GM18873 (cell line): ENCODE data around the gene DYSF.

Experiments
- ATAC-seq: cut with Tn5 transposase; IDR thresholded peaks from one replicate; pipeline ENCODE4 v1.9.1; 2021; ENCODE audit warnings: mild to moderate bottlenecking, moderate library complexity, moderate number of reproducible peaks; ENCODE audit not compliant: unreplicated experiment, low FRiP score

Gene DYSF

DNA sequence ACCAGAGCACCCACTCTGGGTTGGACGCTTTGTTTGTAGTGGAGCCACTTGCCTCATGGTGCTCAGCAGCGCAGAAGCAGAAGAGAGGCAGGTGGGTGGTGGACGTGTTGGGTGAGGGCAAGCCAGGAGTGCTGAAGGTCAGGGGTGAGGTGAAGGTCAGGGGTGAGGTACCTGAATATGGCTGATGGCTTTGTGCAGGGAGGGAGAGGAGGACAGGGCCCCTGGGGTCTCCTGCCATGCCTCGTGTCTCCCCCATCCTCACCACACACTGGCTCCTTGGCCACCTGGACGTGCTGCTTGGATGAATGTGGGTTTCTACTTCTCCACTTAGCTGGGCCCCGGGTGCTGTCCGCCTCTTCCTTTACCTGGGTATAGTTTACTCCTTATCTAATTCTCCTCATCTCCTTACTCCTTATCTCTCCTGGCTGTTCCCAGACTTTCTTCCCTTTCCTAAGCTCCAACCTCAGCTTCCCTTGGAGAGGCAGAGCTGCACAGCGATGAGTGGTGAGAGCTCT, 68.1 kb downstream of the DYSF start:
- no peak for ATAC-seq

DNA sequence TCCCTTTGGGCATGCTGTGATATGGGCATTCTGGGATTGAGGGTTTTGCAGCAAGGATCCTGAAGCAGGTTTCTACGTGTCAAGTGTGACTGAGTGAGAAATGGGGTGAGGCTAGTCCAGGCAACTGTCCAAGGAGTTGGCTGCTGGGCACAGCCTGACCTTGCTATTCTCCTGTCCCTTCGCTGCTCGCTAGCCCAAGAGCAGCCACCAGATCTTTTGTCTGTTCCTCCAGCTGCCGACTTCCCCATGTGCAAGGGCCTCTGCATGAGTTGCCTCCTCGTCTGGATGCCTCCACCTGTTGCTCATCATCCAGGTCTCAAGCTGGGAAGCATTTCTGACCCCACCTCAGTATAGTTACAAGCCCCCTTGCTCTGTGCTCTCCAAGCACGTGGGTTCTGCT, 71.1 kb downstream of the DYSF start:
- no peak for ATAC-seq

DNA sequence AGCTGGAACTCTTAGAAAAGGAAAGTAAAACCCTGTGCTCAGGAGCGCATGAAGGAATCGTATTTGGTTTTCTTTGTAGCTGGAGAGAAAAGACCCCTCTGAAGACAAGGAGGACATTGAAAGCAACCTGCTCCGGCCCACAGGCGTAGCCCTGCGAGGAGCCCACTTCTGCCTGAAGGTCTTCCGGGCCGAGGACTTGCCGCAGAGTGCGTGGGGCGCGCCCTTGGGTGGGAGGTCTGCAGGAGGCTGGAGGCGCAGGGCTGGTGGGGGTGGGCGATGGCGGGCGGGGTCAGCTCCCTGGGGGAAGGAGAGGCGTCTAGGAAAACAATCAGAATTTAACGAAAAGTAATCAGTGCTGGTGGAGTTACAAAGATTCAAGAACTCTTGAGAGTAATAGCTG, 72.8 kb downstream of the DYSF start:
- ATAC-seq: no peak

DNA sequence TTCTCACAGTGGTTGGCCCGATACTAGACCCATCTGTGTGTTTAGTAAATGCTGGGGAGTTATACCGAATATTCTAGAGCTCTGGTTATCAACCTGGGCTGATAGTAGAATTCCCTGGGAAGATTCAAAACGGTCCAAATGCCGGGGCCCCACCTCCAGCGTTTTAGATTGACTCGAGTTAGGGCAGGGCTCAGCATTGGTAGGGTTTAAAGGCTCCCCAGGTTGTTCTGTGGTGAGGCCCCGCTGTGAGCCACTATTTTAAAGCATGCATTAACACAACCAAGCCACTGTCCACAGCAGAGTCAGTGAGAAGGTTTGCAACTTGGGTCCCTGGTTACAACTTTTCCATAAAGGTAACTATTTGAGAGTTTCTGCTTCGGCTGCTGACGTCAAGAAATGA, 73.6 kb downstream of the DYSF start:
- ATAC-seq: no peak

DNA sequence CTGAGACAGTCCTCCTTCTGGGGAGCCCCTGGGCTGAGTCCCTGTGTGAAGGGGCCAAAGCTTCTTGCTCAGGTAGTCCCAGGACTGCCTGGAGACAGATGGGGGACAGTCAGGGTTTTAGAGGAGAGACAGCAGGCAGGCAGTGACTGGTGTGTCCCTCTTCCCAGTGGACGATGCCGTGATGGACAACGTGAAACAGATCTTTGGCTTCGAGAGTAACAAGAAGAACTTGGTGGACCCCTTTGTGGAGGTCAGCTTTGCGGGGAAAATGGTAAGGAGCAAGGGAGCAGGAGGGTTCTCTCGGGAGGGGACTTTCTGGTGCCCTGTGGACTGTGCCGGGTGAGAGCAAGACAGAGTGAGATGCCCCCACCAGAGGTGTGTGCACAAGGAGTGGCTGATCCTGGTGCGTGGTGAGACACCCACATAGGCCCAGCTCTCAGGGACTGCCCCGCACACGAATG, 74.8 kb downstream of the DYSF start:
- ATAC-seq: no peak

DNA sequence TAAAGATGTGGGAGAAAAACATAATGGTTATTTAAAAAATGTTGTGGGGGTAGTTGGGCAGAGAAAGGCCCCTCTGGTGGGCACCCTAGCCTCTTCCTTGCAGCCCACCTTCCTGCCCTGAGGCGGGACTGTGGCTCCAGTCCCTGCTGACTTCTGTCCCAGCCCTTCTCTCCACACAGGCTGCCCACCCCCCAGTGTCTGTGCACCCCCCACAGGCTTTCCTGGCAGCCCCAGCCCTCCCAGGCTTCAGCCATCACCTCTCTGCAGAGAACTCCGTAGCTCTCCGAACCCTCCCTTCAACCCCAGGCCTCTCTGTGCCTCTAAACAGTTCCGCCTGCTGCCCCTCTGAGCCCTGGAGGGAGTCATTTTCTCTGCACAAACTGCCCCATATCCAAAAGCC, 75.4 kb downstream of the DYSF start:
- no peak for ATAC-seq

DNA sequence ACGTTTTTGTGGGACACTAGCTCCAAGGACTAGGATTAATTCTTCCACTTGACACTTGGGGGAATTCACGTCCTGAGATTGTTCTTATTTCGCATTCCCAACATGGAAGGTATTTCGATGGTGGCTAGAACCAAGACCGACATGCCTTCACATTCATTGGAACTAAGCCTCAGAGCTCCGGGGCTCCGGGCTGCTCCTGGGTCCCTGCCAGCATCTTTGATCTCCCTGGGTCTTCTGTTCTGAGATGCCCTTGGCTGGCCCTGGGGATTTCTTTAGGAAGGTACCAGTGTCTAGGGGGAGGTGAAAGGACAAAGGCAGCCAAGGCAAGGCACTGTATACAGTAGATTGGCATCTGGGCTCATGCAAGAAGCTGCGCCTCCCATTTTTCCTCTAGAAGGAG, 76.8 kb downstream of the DYSF start:
- no peak for ATAC-seq

DNA sequence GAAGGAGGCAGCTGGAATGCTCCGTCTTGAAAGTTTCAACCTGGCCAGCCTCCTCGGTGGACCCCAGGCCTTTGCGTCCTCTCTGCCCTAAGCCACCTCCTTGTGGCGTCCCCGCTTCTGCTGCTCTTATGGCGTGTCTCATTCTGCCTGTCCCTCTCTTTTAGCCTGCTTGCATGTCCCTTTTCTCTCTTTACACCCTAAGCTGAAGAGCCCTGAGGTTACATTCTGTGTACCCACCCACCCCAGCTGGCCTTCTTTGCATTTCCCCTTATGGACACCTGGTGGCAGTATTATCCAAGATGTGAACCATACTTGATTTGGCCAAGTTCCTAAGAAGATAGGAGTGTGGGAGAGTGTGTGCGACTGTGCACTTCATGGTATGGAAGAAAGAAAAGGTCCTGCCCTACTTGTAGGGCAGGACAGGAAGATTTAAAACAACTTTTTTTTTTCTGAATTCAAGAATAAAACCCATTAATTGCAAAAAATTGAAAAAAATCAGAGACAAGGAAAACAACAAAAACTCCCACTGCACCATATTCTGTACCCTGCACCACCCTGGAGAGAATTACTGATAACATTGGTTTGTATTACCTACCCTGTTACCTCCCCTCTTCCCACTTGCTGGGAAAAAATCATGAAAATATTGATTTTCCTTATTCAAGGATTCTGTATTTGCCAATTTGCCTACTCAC, 77.4 kb downstream of the DYSF start:
- no peak for ATAC-seq

DNA sequence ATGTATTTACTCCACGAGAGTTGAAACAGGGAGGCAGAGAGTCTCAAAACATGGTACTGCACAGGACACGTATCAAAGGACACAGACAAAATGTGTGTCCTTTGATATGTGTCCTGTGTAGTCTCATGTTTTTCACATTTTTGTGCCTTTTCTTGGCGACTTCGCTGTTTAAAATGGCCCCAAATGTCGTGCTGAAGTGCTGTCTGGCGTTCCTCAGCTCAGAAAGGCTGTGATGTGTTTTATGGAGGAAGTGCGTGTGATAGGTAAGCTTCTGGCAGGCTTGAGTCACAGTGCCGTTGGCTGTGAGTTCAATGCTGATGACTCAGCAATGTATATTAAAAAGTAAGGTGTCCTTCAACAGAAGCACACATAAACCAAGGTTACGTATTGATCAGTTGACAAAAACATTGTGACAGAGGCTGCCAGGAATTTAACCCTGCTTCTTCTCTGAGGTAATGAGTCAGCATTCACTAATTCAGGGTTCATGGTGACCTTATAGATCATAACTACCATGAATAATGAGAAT, 78.2 kb downstream of the DYSF start:
- ATAC-seq: no peak

DNA sequence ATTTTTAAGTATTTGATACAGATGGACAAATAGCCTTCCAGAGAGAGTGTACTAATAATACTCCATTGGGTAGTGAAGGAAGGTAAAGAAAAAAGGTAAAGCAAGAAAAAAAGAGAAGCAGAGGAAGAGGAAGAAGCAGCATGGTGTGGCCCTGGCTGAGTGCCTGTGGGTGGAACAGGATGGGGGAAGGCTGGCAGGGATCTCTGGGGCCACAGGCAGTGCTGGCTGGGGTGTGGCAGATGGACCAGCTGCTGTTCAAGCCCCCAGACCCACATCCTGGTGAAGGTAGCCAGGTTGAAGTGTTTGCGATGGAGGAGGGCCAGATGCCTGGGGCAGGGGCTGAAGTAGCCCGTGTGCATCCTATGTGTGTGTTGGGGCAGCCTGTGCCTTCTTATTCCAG, 79.0 kb downstream of the DYSF start:
- ATAC-seq: no peak

DNA sequence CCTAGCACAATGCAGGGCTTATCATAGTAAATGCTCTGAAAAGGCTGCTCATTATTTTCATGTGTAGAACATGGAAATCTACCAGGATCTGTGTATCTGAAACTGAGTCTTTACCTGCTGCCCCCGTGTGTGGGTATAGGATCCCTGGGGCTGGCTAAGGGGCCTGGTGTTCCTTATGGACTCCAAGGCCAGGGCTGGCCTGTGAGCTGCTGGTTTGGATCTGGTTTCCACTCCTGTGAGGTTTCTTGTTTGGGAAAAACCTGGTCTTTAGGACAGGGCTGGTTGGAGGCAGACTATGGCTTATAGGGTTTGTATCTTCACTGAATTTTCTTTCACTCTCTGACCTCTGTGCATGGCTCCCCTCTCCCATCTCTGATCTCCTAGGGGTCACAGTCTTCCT, 80.8 kb downstream of the DYSF start:
- ATAC-seq: no peak

DNA sequence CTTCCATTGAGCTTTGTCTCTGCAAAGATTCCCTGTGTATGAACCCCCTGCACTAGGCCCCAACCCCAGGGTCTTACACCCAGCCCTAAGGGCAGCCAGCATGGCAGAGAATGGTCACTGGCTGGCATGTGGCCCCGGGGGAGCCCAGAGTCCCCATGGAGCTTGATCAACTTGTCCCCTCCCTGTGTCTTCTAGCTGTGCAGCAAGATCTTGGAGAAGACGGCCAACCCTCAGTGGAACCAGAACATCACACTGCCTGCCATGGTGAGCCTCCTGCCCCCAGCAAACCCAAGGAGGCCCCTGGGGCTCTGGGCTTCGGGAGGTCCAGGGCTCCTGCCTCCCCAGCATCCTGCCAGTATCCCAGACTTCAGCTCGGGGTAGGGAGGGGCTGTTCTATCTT, 81.5 kb downstream of the DYSF start:
- ATAC-seq: no peak

DNA sequence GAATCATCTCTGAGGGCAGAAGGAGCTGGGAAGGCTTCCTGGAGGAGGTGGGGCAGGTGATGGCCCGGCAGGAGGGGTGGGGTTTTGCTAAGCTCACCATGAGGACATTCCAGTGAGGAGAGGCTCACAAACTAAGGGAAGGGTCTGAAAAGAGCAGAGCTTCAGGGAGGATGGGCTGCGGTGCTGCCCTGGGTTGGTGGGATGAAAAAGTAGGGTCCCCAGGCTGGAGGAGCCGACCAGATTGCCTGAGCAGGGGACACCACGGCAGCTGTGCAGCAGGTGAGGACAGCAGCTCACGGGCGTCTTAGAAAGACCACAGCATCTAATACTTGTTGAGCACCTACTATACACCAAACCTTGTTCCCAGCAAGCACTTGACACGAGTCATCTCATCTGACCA, 82.2 kb downstream of the DYSF start:
- no peak for ATAC-seq

DNA sequence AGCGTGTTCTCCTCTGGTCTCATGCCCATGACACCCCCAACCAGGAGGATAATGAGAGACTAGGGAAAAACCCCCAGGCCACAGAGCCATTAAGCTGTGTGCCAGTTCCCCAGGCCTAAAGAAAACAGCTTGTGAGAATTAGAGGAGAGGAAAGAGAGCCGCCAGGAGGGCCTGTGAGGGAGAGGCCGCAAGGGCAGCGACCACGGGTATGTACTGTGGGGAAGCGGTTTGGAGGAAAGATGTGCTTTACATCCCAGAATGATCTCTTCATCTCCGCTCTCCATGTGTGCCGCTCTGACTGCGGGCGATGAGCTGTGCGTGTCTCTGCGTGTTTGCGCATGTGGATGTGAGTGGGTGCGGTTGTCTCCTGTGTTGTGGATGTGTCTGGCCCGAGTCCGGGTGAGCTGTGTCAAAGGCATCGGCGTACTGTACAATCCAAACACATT, 82.9 kb downstream of the DYSF start:
- no peak for ATAC-seq

DNA sequence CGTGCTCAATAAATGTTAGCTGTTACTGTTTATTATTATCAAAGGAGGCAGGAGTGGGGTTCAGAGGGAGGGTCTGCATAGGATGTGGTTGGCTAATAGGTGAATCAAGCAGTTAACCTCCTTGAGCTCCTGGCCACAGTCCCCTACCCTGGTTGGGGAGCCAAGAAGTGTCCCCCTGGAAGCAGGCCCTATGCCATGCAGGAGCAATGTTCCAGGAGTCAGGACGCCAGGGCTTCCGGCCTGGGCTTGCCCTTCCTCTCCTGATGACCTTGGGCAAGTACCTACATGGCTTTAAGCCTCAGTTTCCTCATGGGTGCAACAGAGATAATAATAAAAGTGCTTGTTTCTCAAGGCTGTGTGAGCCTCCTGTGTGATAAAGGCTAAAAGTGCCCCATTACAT, 84.9 kb downstream of the DYSF start:
- ATAC-seq: no peak

DNA sequence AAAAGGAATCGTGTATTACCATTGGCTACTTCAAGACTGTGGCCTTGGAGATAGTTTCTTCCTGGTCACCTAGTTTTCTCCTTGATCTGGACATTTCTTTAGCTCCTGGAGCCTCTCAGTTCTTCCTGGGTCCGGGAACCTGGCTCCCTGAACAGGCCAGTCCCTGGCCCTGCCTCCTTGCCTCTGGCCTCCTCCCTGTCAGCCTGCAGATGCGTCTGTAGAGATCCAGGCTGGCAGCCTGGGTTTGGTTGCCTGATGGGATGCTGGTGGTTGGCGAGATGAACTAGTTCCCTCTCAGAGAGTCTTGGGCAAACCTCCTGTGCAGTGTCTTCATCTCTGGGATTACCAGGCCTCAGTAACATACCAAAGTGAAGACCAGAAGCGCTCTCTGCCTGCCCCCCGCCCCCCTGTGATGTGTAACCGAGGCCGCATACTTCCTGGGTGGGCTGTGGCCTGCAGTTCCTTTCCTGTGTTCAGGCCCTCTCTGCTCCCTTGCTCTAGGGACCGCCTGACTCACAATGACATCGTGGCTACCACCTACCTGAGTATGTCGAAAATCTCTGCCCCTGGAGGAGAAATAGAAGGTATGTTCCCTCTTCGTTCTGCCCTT, 85.4 kb downstream of the DYSF start:
- no peak for ATAC-seq

DNA sequence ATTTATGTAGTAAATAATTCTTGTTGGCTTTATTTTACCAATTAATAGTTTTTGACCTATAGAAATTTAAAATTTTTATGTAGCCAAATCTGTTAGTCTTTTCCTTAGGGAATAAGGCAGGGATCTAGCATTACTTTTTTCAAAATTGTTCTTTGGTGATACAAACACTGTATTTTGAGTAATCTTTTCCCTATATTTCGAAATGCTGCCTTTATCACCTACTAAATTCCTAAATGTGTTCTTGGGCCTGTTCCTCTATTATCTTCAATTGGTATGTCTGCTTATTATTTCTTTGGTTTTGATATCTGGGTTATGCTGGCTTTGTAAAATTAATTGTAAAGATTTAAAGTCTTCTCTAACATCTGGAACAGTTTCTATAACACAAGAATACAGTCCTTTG, 87.5 kb downstream of the DYSF start:
- ATAC-seq: no peak

DNA sequence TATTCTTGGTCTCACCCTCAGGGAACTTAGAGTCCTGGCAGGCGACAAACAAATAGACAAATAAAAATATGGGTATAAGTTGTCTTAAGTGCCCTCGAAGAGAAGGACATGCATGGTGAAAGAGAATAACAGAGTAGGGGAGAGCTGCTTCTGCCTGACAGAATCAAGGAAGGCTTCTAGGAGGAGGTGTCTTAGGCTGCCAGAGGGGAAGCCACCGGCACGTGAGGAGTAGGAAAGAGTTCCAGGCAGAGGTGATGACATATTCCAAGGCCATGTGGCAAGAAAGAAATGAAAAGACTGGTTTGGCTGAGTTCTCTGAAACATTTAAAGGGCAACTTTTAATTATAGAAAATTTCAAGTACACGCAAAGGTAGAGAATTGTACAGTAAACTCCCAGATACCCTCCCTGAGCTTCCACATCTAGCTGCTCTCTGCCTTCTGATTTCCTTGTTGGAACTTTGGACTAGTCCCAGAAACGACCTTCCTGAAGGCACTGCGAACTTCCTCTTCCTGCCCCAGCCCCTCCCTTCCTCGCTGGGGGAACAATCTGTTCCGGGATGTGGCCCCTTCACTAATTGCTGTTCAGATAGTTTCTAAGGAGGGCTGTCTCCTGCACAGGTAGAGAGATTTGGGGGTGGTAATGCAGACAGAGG, 91.7 kb downstream of the DYSF start:
- ATAC-seq: no peak

DNA sequence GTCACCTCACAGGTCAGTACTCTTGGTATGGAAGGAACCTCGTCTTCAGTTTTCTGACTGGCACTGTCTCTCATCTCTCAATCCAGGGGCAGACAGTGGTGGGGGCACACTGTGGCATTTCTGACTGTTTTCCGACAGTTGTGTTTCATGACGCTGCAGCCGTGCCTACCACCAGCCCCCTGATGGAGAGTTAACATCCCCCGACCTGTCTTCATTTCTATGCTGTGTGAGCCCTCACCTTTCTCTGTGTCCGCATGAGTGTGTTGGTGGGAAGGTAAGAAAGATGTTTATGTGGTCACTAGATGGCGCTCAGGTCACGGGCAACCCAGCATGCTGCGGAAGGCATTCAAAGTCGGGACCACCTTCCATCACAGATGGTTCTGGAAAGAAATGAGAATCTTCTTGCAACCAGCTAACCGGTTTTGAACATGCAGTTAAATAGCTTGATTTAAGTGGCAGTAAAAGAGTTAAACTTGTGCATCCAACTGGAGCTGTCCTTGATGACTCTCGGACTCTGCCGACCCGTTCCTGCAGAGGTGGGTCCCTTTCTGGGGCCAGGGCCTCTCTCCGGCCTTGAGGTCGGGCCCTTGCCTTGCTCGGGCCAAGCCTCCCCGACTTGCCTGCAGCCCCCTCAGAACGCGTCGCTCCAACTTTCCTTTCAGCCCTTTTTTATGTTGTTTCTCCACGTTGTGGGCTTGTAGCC, 92.4 kb downstream of the DYSF start:
- ATAC-seq: no peak

DNA sequence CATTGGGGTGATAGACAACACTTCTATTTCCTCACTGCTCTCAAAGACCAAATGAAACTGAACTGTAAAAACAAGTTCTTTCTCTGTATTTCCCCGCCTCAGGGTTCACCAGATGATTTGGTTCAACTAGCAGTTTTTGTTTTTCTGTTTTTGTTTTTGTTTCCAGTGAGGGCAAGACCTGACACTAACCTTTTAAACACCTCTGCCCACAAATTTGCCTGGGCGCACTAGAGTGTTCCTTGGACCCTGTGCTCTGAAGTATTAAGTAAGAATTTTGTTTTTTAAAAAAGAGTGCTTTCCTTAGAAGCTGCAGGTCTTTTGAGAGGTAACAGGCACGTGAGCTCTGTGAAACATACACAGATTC, 92.9 kb downstream of the DYSF start:
- no peak for ATAC-seq

DNA sequence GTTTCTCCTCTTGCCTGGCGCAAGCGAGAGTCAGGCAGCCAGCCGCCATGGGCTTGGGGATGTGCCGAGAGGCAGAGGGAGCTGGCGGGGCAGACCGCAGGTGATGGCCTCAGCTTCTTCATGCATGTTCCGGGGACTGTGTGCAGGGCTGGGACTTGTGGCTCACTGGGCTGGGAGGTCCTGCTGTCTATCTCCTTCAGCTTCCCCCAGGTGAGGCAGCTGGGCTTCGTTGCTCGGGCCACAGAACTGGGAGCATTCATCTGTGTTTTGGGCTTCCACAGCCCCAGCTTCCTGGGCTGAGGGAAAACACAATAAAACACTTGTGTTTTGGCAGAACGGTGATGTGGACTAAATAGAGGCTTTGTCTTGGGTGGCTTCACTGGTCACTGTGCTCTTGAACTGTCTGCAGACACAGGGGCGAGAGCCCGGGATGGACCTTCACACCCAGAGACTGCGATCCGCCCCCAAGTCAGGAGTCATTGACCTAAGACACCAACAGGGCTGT, 93.5 kb downstream of the DYSF start:
- ATAC-seq: no peak
